Mesenchymal stem cell (in vitro differentiated cells and primary cell): ENCODE data around the gene SORT1.
"Not testable (repeated sequence)": the region's sequence is repeated elsewhere in the genome, so short reads cannot be mapped to it uniquely, and the experiment has no call there.

Experiments
- DNase-seq: peaks from one replicate; pipeline ENCODE4 v3.0.0-alpha.2; 2013
- H2AFZ ChIP-seq: one replicate; pipeline ENCODE4 v1.6.1; 2013; ENCODE audit warnings: low read depth, mild to moderate bottlenecking, control low read depth, inconsistent platforms, low read length, moderate library complexity
- H2AK5ac ChIP-seq: 2 replicates; pipeline ENCODE4 v1.6.1; 2013; ENCODE audit warnings: low read length, moderate library complexity, mild to moderate bottlenecking, inconsistent platforms; ENCODE audit not compliant: severe bottlenecking
- H2BK120ac ChIP-seq: one replicate; pipeline ENCODE4 v1.6.1; 2013; ENCODE audit warnings: low read depth, mild to moderate bottlenecking, inconsistent platforms, low read length, moderate library complexity
- H2BK12ac ChIP-seq, 2 experiments: one replicate each; pipeline ENCODE4 v1.6.1; 2013; ENCODE audit warnings: inconsistent platforms in 2 of 2, low read length in 2 of 2, mild to moderate bottlenecking in 2 of 2, moderate library complexity in 2 of 2, control low read depth in 1 of 2
- H2BK15ac ChIP-seq: one replicate; pipeline ENCODE4 v1.6.1; 2013; ENCODE audit warnings: mild to moderate bottlenecking, low read depth, inconsistent platforms; ENCODE audit not compliant: poor library complexity, severe bottlenecking
- H2BK5ac ChIP-seq: 2 replicates; pipeline ENCODE4 v1.6.1; 2013; ENCODE audit warnings: low read depth, mild to moderate bottlenecking, low read length, control low read depth, inconsistent platforms; ENCODE audit not compliant: poor library complexity, severe bottlenecking
- H3K14ac ChIP-seq, 2 experiments: one replicate each; pipeline ENCODE4 v1.6.1; 2013; ENCODE audit warnings: inconsistent platforms in 2 of 2, low read length in 2 of 2, control low read depth in 1 of 2, mild to moderate bottlenecking in 1 of 2, moderate library complexity in 1 of 2
- H3K18ac ChIP-seq, 2 experiments: one replicate each; pipeline ENCODE4 v1.6.1; 2013; ENCODE audit warnings: inconsistent platforms in 2 of 2, low read length in 2 of 2, control low read depth in 1 of 2, low read depth in 1 of 2, mild to moderate bottlenecking in 1 of 2
- H3K23ac ChIP-seq, 2 experiments: one replicate each; pipeline ENCODE4 v1.6.1; 2013; ENCODE audit warnings: inconsistent platforms in 2 of 2, low read length in 2 of 2, mild to moderate bottlenecking in 2 of 2, moderate library complexity in 2 of 2, control low read depth in 1 of 2
- H3K27ac ChIP-seq: 2 replicates; pipeline ENCODE4 v1.5.1; 2013; ENCODE audit warnings: mild to moderate bottlenecking, moderate library complexity, low read length, control low read depth, inconsistent platforms; ENCODE audit not compliant: poor library complexity, severe bottlenecking
- H3K27me3 ChIP-seq, 2 experiments: 2 replicates each; pipeline versions ENCODE4 v1.6.1 to v1.7.0; 2013; ENCODE audit warnings: low read length in 2 of 2, mild to moderate bottlenecking in 2 of 2, moderate library complexity in 2 of 2, control low read depth in 1 of 2, inconsistent platforms in 1 of 2; ENCODE audit not compliant: control insufficient read depth in 1 of 2, insufficient read depth in 1 of 2
- H3K36me3 ChIP-seq, 2 experiments: 2 replicates each; pipeline versions ENCODE4 v1.6.1 to v1.7.0; 2013; ENCODE audit warnings: low read length in 2 of 2, control low read depth in 1 of 2, inconsistent platforms in 1 of 2, low read depth in 1 of 2, mild to moderate bottlenecking in 1 of 2; ENCODE audit not compliant: insufficient read depth in 2 of 2, control insufficient read depth in 1 of 2
- H3K4ac ChIP-seq, 2 experiments: one replicate each; pipeline ENCODE4 v1.6.1; 2013; ENCODE audit warnings: inconsistent platforms in 2 of 2, low read length in 2 of 2, mild to moderate bottlenecking in 2 of 2, moderate library complexity in 2 of 2, control low read depth in 1 of 2, low read depth in 1 of 2
- H3K4me1 ChIP-seq: 2 replicates; pipeline ENCODE4 v1.6.1; 2013; ENCODE audit warnings: low read depth, low read length, control low read depth; ENCODE audit not compliant: control insufficient read depth, insufficient read depth
- H3K4me2 ChIP-seq: 2 replicates; pipeline ENCODE4 v1.6.1; 2013; ENCODE audit warnings: low read length, mild to moderate bottlenecking, inconsistent platforms; ENCODE audit not compliant: poor library complexity, severe bottlenecking
- H3K4me3 ChIP-seq, 2 experiments: 2 replicates each; pipeline versions ENCODE4 v1.5.1 to v1.7.0; 2013; ENCODE audit warnings: low read length in 2 of 2, mild to moderate bottlenecking in 2 of 2, control low read depth in 1 of 2, low read depth in 1 of 2; ENCODE audit not compliant: insufficient read depth in 1 of 2
- H3K79me1 ChIP-seq: replicated peaks from 2 replicates; pipeline ENCODE4 v1.6.1; 2013; ENCODE audit warnings: mild to moderate bottlenecking, control low read depth, low read length, inconsistent platforms; ENCODE audit not compliant: poor library complexity, severe bottlenecking
- H3K9ac ChIP-seq: 2 replicates; pipeline ENCODE4 v1.7.0; 2013; ENCODE audit warnings: mild to moderate bottlenecking, low read length, moderate library complexity
- H3K9me3 ChIP-seq: 2 replicates; pipeline ENCODE4 v1.7.0; 2013; ENCODE audit warnings: mild to moderate bottlenecking, low read length; ENCODE audit not compliant: control insufficient read depth
- H4K8ac ChIP-seq: one replicate; pipeline ENCODE4 v1.6.1; 2013; ENCODE audit warnings: inconsistent platforms, mild to moderate bottlenecking, low read length, moderate library complexity
- H4K91ac ChIP-seq: one replicate; pipeline ENCODE4 v1.6.1; 2013; ENCODE audit warnings: mild to moderate bottlenecking, low read length, inconsistent platforms
- WGBS: methylation state at CpG from one replicate; pipeline ENCODE4 v1.1.7; 2013; ENCODE audit warnings: mixed read lengths; 5-methylcytosine and 5-hydroxymethylcytosine counted together

Gene SORT1

GRCh38 chr1:109292364-109292763, 105.4 kb downstream of the SORT1 start:
- no peak overlapping the region for H2BK120ac ChIP-seq
- no peak overlapping the region for H4K91ac ChIP-seq
- H3K9ac ChIP-seq, result no peak overlapping the region
- H3K4ac ChIP-seq, result no peak overlapping the region
- H3K4me1 ChIP-seq, result peaks cover 4% of the 10 kb centered on the region
- H2BK12ac ChIP-seq, result no peak overlapping the region
- no peak overlapping the region for H3K18ac ChIP-seq
- H3K23ac ChIP-seq, result no peak overlapping the region
- H2BK15ac ChIP-seq, result no peak overlapping the region
- no peaks in the 10 kb centered on the region for H3K79me1 ChIP-seq
- peaks cover 0 to 10% of the 10 kb centered on the region in 2 experiments for H3K27me3 ChIP-seq
- no peak overlapping the region for H3K27ac ChIP-seq
- no peak overlapping the region for H2BK5ac ChIP-seq
- no peaks in the 10 kb centered on the region for H3K36me3 ChIP-seq
- H3K4me2 ChIP-seq, result no peak overlapping the region
- no peak for DNase-seq
- H4K8ac ChIP-seq, result no peak overlapping the region
- WGBS, result 68% methylated on average over 9 of the region's 9 CpGs
- no peak overlapping the region for H3K4me3 ChIP-seq
- no peak overlapping the region for H2AK5ac ChIP-seq
- H3K9me3 ChIP-seq, result no peaks in the 10 kb centered on the region
- H2AFZ ChIP-seq, result no peak overlapping the region
- H3K14ac ChIP-seq, result no peak overlapping the region

GRCh38 chr1:109290998-109291397, 106.7 kb downstream of the SORT1 start:
- Histone ChIP-seq H2BK12ac (no peak overlapping the region), H3K23ac (no peak overlapping the region), H3K18ac (no peak overlapping the region), H2BK5ac (no peak overlapping the region), H3K4me3 (no peak overlapping the region), H3K9ac (no peak overlapping the region), H2AK5ac (no peak overlapping the region), H3K36me3 (no peaks in the 10 kb centered on the region), H3K4ac (no peak overlapping the region), H2BK120ac (no peak overlapping the region), H4K8ac (no peak overlapping the region), H4K91ac (no peak overlapping the region), H3K4me2 (no peak overlapping the region), H3K4me1 (no peaks in the 10 kb centered on the region), H3K27me3 (peaks cover 0 to 10% of the 10 kb centered on the region in 2 experiments), H2BK15ac (no peak overlapping the region), H3K14ac (no peak overlapping the region), H2AFZ (no peak overlapping the region), H3K9me3 (no peaks in the 10 kb centered on the region), H3K27ac (no peak overlapping the region), H3K79me1 (no peaks in the 10 kb centered on the region)
- no peak for DNase-seq
- 90% methylated on average over 6 of the region's 6 CpGs for WGBS

GRCh38 chr1:109290137-109290536, 107.6 kb downstream of the SORT1 start:
- Histone ChIP-seq H3K27ac (no peak overlapping the region), H3K9me3 (no peaks in the 10 kb centered on the region), H2BK5ac (no peak overlapping the region), H3K4me3 (no peak overlapping the region), H3K27me3 (peaks cover 0 to 6% of the 10 kb centered on the region in 2 experiments), H2BK15ac (no peak overlapping the region), H2AK5ac (no peak overlapping the region), H4K91ac (no peak overlapping the region), H3K4me2 (no peak overlapping the region), H2AFZ (no peak overlapping the region), H4K8ac (no peak overlapping the region), H3K79me1 (no peaks in the 10 kb centered on the region), H2BK12ac (no peak overlapping the region), H3K4me1 (no peaks in the 10 kb centered on the region), H3K18ac (peak overlapping the region in 1 of 2 experiments; percentile 35), H2BK120ac (no peak overlapping the region), H3K23ac (no peak overlapping the region), H3K14ac (no peak overlapping the region), H3K36me3 (no peaks in the 10 kb centered on the region), H3K4ac (no peak overlapping the region), H3K9ac (no peak overlapping the region)
- no peak for DNase-seq
- 100% methylated on average over 1 of the region's 1 CpG for WGBS

- not testable (repeated sequence) for H3K9me3 ChIP-seq, H2BK120ac ChIP-seq, H3K9ac ChIP-seq, H3K14ac ChIP-seq, H3K27me3 ChIP-seq, H3K79me1 ChIP-seq, H4K91ac ChIP-seq, H3K36me3 ChIP-seq, H3K4ac ChIP-seq, H2BK15ac ChIP-seq, H3K4me2 ChIP-seq, H2BK12ac ChIP-seq, DNase-seq, H4K8ac ChIP-seq, H3K4me3 ChIP-seq, H3K23ac ChIP-seq, H2AFZ ChIP-seq, H2AK5ac ChIP-seq, H3K27ac ChIP-seq, H3K18ac ChIP-seq, H2BK5ac ChIP-seq
- H3K4me1 ChIP-seq, result peaks cover 10% of the 10 kb centered on the region
- 96% methylated on average over 3 of the region's 5 CpGs for WGBS
These were observed 111.0 kb downstream of the SORT1 start for GRCh38 chr1:109286762-109287161.
